Suprapubic skin (tissue), 4 donors: ENCODE data around the gene LMLN. TPM values are rescaled to one million over a fixed set of nuclear protein-coding genes. Genes with fewer than 3 reads are reported as not detected.
A peak's percentile ranks its signal among the peaks of the same experiment; 100 is the strongest.
"Not testable (repeated sequence)": the region's sequence is repeated elsewhere in the genome, so short reads cannot be mapped to it uniquely, and the experiment has no call there.

Experiments used
- DNase-seq, 2 donors: peaks; one replicate each; pipeline ENCODE4 v3.0.0-alpha.2; 2019; ENCODE audit warnings: low spot score in 2 of 2
- H3K27ac ChIP-seq: fragments of 200-600 bp; sonication (generic); one replicate; pipeline ENCODE4 v1.5.1; 2019
- H3K27me3 ChIP-seq: fragments of 200-600 bp; sonication (generic); one replicate; pipeline ENCODE4 v1.5.1; 2019
- H3K36me3 ChIP-seq: fragments of 200-600 bp; sonication (generic); one replicate; pipeline ENCODE4 v1.5.1; 2019
- H3K4me1 ChIP-seq: fragments of 200-600 bp; sonication (generic); one replicate; pipeline ENCODE4 v1.5.1; 2019
- H3K4me3 ChIP-seq: fragments of 200-600 bp; sonication (generic); one replicate; pipeline ENCODE4 v1.5.1; 2019; ENCODE audit warnings: mild to moderate bottlenecking
- H3K9me3 ChIP-seq: fragments of 200-600 bp; sonication (generic); one replicate; pipeline ENCODE4 v1.5.1; 2019
- EP300 ChIP-seq: sonication (generic); formaldehyde crosslinking; IDR thresholded peaks from one replicate; pipeline ENCODE4 v1.6.1; 2017; ENCODE audit warnings: antibody characterized with exemption
- POLR2A ChIP-seq, 2 donors: fragments of 450-650 bp; IDR thresholded peaks; one replicate each; pipeline ENCODE4 v1.6.1; 2017; ENCODE audit warnings: antibody characterized with exemption in 2 of 2, mild to moderate bottlenecking in 2 of 2, moderate library complexity in 2 of 2
- POLR2AphosphoS5 ChIP-seq, 3 donors: sonication (generic); formaldehyde crosslinking; IDR thresholded peaks; one replicate each; pipeline ENCODE4 v1.6.1; 2017; ENCODE audit warnings: antibody characterized with exemption in 3 of 3
- WGBS: methylation state at CpG from one replicate; pipeline ENCODE4 v1.1.5; 2018; 5-methylcytosine and 5-hydroxymethylcytosine counted together
- total RNA-seq, 4 donors: library from RNA; depleted of rRNA; stranded (reverse); fragments of >200 nt; gene quantifications; one replicate each; pipeline ENCODE4 v1.1.0, GENCODE V29; 2016
- TF ChIP-seq, protein P1 (sequence below), 2 donors: fragments of 200-600 bp in 1 of 2; fragments of 450-650 bp in 1 of 2; sonication (generic) in 1 of 2; IDR thresholded peaks; one replicate each; pipeline ENCODE4 v1.5.1; 2016 to 2019; ENCODE audit warnings: antibody characterized with exemption in 2 of 2, mild to moderate bottlenecking in 1 of 2, moderate library complexity in 1 of 2

Gene LMLN
- total RNA-seq, 4 donors from 2014 or later: 3.4 to 8.2 (median 5.5) TPM

DNA sequence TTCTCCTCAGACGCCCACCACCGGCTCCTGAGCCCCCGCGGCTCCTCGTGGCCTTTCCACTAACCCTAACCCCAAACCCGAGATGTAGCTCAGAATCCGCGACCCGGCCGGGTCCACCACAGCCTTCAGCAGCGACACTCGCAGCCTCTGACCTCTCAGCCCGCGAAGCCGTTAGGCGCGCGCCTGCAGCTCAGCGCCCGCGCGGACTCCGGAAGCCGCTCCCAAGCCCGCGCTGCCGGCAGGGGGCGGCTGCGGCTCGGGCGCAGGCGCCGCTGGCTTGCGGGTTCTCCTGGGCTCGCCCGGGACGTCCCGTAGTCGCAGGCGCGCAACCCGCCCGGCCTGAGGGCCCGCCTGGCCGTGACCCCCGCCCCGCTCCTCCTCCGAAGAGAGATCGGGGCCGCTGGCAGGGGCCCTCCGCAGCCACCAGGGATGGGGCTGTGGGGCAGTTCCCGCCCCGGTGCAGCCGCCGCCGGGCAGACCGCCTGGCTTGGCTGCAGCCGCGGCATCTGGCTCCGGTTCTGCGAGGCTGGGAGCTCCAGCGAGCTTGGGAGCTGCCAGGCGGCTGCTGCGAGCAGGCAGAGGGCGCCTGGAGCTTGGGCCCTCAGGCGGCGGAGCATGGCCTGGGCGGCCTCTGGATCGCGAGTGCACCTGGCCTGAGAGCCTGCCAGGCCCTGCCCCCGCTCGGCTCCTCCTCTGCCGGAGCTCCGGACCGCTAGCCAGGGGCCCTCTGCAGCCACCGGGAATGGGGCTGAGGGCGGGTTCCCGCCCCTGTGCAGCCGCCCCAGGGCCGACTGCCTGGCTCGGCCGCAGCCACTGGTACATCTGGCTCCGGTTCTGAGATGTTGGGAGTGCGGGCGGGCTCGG lies 120.7 kb downstream of the LMLN start:
- H3K27ac ChIP-seq: no peak overlapping the region
- peak; percentile 62 to 80 for DNase-seq
- 0% methylated on average over 12 of the region's 86 CpGs for WGBS

DNA sequence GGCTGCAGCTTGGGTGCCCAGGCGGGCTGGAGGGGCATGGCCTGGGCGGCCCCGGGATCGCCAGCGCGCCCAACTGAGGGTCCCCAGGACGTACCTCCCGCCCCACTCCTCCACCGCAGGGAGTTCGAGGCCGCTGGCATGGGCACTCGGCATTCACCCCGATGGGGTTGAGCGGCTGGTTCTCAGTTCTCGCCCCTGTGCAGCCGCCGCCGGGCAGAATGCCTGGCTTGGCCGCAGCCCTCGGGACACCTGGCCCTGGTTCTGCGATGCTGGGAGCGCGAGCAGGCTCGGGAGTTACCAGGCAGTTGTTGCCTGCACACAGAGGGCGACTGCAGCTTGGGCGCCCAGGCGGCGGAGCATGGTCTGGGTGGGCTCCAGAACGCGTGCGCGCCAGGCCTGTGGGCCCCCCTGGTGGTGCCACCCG lies 121.4 kb downstream of the LMLN start:
- Histone ChIP-seq H3K4me3 (peak overlapping the region; percentile 43), H3K4me1 (peaks cover 20% of the 10 kb centered on the region), H3K27me3 (peaks cover 89% of the 10 kb centered on the region), H3K36me3 (no peaks in the 10 kb centered on the region), H3K27ac (no peak overlapping the region), H3K9me3 (no peaks in the 10 kb centered on the region)
- DNase-seq: peak in 1 of 2 donors; percentile 57
- TF ChIP-seq EP300 (no peak), POLR2A (IDR thresholded peaks at IDR 0.05) (no peak), POLR2AphosphoS5 (IDR thresholded peaks at IDR 0.05) (no peak)
- TF ChIP-seq, protein P1, sequence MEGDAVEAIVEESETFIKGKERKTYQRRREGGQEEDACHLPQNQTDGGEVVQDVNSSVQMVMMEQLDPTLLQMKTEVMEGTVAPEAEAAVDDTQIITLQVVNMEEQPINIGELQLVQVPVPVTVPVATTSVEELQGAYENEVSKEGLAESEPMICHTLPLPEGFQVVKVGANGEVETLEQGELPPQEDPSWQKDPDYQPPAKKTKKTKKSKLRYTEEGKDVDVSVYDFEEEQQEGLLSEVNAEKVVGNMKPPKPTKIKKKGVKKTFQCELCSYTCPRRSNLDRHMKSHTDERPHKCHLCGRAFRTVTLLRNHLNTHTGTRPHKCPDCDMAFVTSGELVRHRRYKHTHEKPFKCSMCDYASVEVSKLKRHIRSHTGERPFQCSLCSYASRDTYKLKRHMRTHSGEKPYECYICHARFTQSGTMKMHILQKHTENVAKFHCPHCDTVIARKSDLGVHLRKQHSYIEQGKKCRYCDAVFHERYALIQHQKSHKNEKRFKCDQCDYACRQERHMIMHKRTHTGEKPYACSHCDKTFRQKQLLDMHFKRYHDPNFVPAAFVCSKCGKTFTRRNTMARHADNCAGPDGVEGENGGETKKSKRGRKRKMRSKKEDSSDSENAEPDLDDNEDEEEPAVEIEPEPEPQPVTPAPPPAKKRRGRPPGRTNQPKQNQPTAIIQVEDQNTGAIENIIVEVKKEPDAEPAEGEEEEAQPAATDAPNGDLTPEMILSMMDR (IDR thresholded peaks at IDR 0.05): no peak
- whole genome bisulfite sequencing: 22% methylated on average over 8 of the region's 33 CpGs

More for the DNA sequence above, 120.7 kb downstream of the LMLN start:
- peaks cover 20% of the 10 kb centered on the region for H3K4me1 ChIP-seq
- H3K9me3 ChIP-seq: no peaks in the 10 kb centered on the region
- TF ChIP-seq, protein P1 (IDR thresholded peaks at IDR 0.05): peak; percentile 49 to 89
- no peak for TF ChIP-seq EP300
- peaks cover 90% of the 10 kb centered on the region for H3K27me3 ChIP-seq
- peak overlapping the region; percentile 43 for H3K4me3 ChIP-seq
- H3K36me3 ChIP-seq: no peaks in the 10 kb centered on the region

- WGBS: 93% methylated on average over 4 of the region's 4 CpGs
- H3K4me1 ChIP-seq: peaks cover 20% of the 10 kb centered on the region
- not testable (repeated sequence) for H3K36me3 ChIP-seq, H3K27ac ChIP-seq, H3K9me3 ChIP-seq, H3K4me3 ChIP-seq, DNase-seq
- H3K27me3 ChIP-seq: peaks cover 87% of the 10 kb centered on the region
Observed at GRCh38 chr3:198082226-198082625, 122.2 kb downstream of the LMLN start.

- Histone ChIP-seq H3K4me1 (no peaks in the 10 kb centered on the region), H3K9me3 (no peaks in the 10 kb centered on the region), H3K27ac (no peak overlapping the region), H3K4me3 (no peak overlapping the region), H3K36me3 (no peaks in the 10 kb centered on the region), H3K27me3 (peaks cover 90% of the 10 kb centered on the region)
- no peak for DNase-seq
- WGBS: 94% methylated on average over 3 of the region's 3 CpGs
- TF ChIP-seq POLR2A (IDR thresholded peaks at IDR 0.05): no peak
- no peak for TF ChIP-seq EP300
- TF ChIP-seq POLR2AphosphoS5 (IDR thresholded peaks at IDR 0.05): no peak
- TF ChIP-seq, protein P1 (IDR thresholded peaks at IDR 0.05): no peak
Observed at GRCh38 chr3:198088421-198088955, 128.5 kb downstream of the LMLN start.

- H3K9me3 ChIP-seq: no peaks in the 10 kb centered on the region
- H3K27me3 ChIP-seq: peaks cover 89% of the 10 kb centered on the region
Observed at GRCh38 chr3:198090795-198091332, 130.8 kb downstream of the LMLN start.

More at GRCh38 chr3:198090795-198091332, 130.8 kb downstream of the LMLN start:
- H3K27ac ChIP-seq: no peak overlapping the region
- H3K4me1 ChIP-seq: no peaks in the 10 kb centered on the region
- H3K4me3 ChIP-seq: no peak overlapping the region
- TF ChIP-seq POLR2AphosphoS5 (IDR thresholded peaks at IDR 0.05) (no peak), EP300 (no peak), POLR2A (IDR thresholded peaks at IDR 0.05) (no peak)
- TF ChIP-seq, protein P1 (IDR thresholded peaks at IDR 0.05): no peak
- no peaks in the 10 kb centered on the region for H3K36me3 ChIP-seq
- DNase-seq: no peak
